H1 (cell line): ENCODE data around the gene ACACA.

Experiments used
- CTCF ChIP-seq, 3 experiments: IDR thresholded peaks; 1 replicate in 2 of 3; 2 replicates in 1 of 3; pipeline versions ENCODE4 v1.5.1 to v1.6.1; 2011; ENCODE audit warnings: low read length in 3 of 3, mild to moderate bottlenecking in 3 of 3, inconsistent platforms in 2 of 3, low read depth in 1 of 3, moderate library complexity in 1 of 3; ENCODE audit not compliant: insufficient read depth in 1 of 3; ENCODE audit errors: control extremely low read depth in 1 of 3
- EGR1 ChIP-seq: IDR thresholded peaks from 2 replicates; pipeline ENCODE4 v1.6.1; 2011; ENCODE audit warnings: low read depth, low read length, borderline replicate concordance
- EZH2 ChIP-seq: fragments of 200-600 bp; sonication (generic); IDR thresholded peaks from 2 replicates; pipeline ENCODE4 v1.7.1; 2012; ENCODE audit warnings: low read depth, mild to moderate bottlenecking, moderate library complexity, low read length, inconsistent platforms; ENCODE audit not compliant: severe bottlenecking
- HDAC6 ChIP-seq: IDR thresholded peaks from one replicate; pipeline ENCODE4 v1.7.1; 2012; ENCODE audit warnings: low read depth, mild to moderate bottlenecking, inconsistent platforms, low read length, moderate library complexity
- JUND ChIP-seq: IDR thresholded peaks from 2 replicates; pipeline ENCODE4 v1.6.1; 2011; ENCODE audit warnings: mild to moderate bottlenecking, improper control_type of control experiment, low read length
- MAFK ChIP-seq: IDR thresholded peaks from 2 replicates; pipeline ENCODE4 v1.6.1; 2012; ENCODE audit warnings: low read depth, mild to moderate bottlenecking, improper control_type of control experiment, low read length
- RAD21 ChIP-seq, 2 experiments: IDR thresholded peaks in 1 of 2; conservative IDR thresholded peaks in 1 of 2; 2 replicates each; pipeline ENCODE4 v1.6.1; 2011; ENCODE audit warnings: low read depth in 2 of 2, low read length in 2 of 2, improper control_type of control experiment in 1 of 2, inconsistent platforms in 1 of 2, mild to moderate bottlenecking in 1 of 2, moderate library complexity in 1 of 2
- SIN3A ChIP-seq, 2 experiments: IDR thresholded peaks in 1 of 2; conservative IDR thresholded peaks in 1 of 2; 2 replicates each; pipeline ENCODE4 v1.6.1; 2011 to 2012; ENCODE audit warnings: low read length in 2 of 2, improper control_type of control experiment in 1 of 2, low read depth in 1 of 2, mild to moderate bottlenecking in 1 of 2
- SP1 ChIP-seq: IDR thresholded peaks from 2 replicates; pipeline ENCODE4 v1.6.1; 2011; ENCODE audit warnings: low read depth, low read length

GRCh38 chr17:37211136-37211535, 195.5 kb downstream of the ACACA start:
- TF ChIP-seq EZH2 (no peak), SIN3A (conservative IDR thresholded peaks at IDR 0.05 in 1 of 2, IDR thresholded peaks at IDR 0.05 in 1 of 2; ENCODE audit: low read depth in 1 of 2, low read length in 2 of 2) (no peak), HDAC6 (no peak), CTCF (IDR thresholded peaks at IDR 0.05; ENCODE audit: control extremely low read depth in 1 of 3, insufficient read depth in 1 of 3, low read depth in 1 of 3, low read length in 3 of 3) (no peak), MAFK (no peak), SP1 (no peak), JUND (no peak), RAD21 (IDR thresholded peaks at IDR 0.05 in 1 of 2, conservative IDR thresholded peaks at IDR 0.05 in 1 of 2; ENCODE audit: low read depth in 2 of 2, low read length in 2 of 2) (no peak), EGR1 (no peak)
